ENCODE results near the gene LRRFIP1. TPM values are rescaled to one million over a fixed set of nuclear protein-coding genes. Genes with fewer than 3 reads are reported as not detected.

LRRFIP1 gene
- total and polyA plus RNA-seq, 2 of the 13 experiments (the other 11 are each of a cell fraction or from before 2014, with no cell fraction given), result 15.9 to 40.5 TPM

DNA sequence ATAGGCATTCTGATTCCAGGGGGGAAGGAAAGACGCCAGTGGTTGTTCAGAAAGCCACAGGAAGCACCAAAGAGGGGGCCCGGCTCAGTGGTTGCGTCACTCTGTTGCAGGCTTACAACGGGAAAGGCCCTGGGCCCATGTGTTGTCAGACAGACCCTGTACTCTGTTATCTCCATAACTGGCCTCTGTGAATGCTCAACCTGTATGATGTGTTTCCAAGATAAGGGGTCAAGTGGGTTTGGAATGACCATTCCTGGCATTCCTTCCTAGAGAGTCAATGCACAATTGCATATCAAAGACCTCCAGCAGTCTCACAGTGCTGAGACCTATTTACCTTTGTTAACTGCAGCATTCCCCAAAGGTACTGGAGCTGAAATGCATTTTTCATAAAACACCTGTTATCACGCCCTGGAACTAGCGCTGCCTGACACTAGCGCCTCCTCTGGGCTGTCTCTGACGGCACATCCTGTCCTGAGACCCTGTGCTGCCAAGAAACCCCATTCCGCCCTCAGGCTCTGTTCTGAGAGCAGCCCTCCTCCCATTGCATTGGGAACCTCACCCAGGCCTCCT lies 13.2 kb upstream of the LRRFIP1 start (continued):
- TF ChIP-seq, protein P1, sequence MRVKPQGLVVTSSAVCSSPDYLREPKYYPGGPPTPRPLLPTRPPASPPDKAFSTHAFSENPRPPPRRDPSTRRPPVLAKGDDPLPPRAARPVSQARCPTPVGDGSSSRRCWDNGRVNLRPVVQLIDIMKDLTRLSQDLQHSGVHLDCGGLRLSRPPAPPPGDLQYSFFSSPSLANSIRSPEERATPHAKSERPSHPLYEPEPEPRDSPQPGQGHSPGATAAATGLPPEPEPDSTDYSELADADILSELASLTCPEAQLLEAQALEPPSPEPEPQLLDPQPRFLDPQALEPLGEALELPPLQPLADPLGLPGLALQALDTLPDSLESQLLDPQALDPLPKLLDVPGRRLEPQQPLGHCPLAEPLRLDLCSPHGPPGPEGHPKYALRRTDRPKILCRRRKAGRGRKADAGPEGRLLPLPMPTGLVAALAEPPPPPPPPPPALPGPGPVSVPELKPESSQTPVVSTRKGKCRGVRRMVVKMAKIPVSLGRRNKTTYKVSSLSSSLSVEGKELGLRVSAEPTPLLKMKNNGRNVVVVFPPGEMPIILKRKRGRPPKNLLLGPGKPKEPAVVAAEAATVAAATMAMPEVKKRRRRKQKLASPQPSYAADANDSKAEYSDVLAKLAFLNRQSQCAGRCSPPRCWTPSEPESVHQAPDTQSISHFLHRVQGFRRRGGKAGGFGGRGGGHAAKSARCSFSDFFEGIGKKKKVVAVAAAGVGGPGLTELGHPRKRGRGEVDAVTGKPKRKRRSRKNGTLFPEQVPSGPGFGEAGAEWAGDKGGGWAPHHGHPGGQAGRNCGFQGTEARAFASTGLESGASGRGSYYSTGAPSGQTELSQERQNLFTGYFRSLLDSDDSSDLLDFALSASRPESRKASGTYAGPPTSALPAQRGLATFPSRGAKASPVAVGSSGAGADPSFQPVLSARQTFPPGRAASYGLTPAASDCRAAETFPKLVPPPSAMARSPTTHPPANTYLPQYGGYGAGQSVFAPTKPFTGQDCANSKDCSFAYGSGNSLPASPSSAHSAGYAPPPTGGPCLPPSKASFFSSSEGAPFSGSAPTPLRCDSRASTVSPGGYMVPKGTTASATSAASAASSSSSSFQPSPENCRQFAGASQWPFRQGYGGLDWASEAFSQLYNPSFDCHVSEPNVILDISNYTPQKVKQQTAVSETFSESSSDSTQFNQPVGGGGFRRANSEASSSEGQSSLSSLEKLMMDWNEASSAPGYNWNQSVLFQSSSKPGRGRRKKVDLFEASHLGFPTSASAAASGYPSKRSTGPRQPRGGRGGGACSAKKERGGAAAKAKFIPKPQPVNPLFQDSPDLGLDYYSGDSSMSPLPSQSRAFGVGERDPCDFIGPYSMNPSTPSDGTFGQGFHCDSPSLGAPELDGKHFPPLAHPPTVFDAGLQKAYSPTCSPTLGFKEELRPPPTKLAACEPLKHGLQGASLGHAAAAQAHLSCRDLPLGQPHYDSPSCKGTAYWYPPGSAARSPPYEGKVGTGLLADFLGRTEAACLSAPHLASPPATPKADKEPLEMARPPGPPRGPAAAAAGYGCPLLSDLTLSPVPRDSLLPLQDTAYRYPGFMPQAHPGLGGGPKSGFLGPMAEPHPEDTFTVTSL (CRISPR knock-in tag; IDR thresholded peaks at IDR 0.05; ENCODE audit: borderline replicate concordance), result peak; percentile 96
- no peak for TF ChIP-seq PRMT3 (CRISPR knock-in tag; IDR thresholded peaks at IDR 0.05; ENCODE audit: borderline replicate concordance, low read depth)
- TF ChIP-seq, protein P2, sequence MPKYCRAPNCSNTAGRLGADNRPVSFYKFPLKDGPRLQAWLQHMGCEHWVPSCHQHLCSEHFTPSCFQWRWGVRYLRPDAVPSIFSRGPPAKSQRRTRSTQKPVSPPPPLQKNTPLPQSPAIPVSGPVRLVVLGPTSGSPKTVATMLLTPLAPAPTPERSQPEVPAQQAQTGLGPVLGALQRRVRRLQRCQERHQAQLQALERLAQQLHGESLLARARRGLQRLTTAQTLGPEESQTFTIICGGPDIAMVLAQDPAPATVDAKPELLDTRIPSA (CRISPR knock-in tag; IDR thresholded peaks at IDR 0.05; ENCODE audit: borderline replicate concordance), result no peak
- TF ChIP-seq ZBTB21 (CRISPR knock-in tag; IDR thresholded peaks at IDR 0.05), result peak; percentile 81
- peak; percentile 100 for TF ChIP-seq TEAD3 (CRISPR knock-in tag; optimal IDR thresholded peaks at IDR 0.05; ENCODE audit: borderline replicate concordance)
- no peak for TF ChIP-seq ISX (CRISPR knock-in tag; conservative IDR thresholded peaks at IDR 0.05)
- TF ChIP-seq ZNF292 (CRISPR knock-in tag; IDR thresholded peaks at IDR 0.05; ENCODE audit: borderline replicate concordance, low read depth), result peak; percentile 84
- TF ChIP-seq SP140L (CRISPR knock-in tag; IDR thresholded peaks at IDR 0.05; ENCODE audit: borderline replicate concordance), result 0 out of 2 replicates have a peak, but pooled peaks have one; percentile 53
- TF ChIP-seq ZNF441 (CRISPR knock-in tag; IDR thresholded peaks at IDR 0.05; ENCODE audit: borderline replicate concordance), result peak; percentile 55; the same call in 1 of the 2 replicates
- no peak for TF ChIP-seq SRSF9 (IDR thresholded peaks at IDR 0.05; ENCODE audit: borderline replicate concordance, insufficient read depth, low read depth, low read length, poor library complexity, severe bottlenecking)
- TF ChIP-seq, protein P3, sequence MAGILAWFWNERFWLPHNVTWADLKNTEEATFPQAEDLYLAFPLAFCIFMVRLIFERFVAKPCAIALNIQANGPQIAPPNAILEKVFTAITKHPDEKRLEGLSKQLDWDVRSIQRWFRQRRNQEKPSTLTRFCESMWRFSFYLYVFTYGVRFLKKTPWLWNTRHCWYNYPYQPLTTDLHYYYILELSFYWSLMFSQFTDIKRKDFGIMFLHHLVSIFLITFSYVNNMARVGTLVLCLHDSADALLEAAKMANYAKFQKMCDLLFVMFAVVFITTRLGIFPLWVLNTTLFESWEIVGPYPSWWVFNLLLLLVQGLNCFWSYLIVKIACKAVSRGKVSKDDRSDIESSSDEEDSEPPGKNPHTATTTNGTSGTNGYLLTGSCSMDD (CRISPR knock-in tag; IDR thresholded peaks at IDR 0.05), result no peak
- TF ChIP-seq, protein P4, sequence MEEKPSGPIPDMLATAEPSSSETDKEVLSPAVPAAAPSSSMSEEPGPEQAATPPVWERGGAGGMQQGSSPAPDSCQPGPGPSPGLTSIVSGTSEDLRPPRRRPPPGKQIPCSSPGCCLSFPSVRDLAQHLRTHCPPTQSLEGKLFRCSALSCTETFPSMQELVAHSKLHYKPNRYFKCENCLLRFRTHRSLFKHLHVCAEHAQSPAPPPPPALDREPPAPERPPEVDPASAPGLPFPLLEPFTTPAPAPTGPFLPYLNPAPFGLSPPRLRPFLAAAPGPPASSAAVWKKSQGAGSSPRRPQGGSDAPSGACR (CRISPR knock-in tag; IDR thresholded peaks at IDR 0.05), result peak; percentile 92
- no peak for TF ChIP-seq SP1 (IDR thresholded peaks at IDR 0.05)
- peak; percentile 78 for TF ChIP-seq SP1 (CRISPR knock-in tag; IDR thresholded peaks at IDR 0.05)
- TF ChIP-seq ZNF235 (CRISPR knock-in tag; IDR thresholded peaks at IDR 0.05; ENCODE audit: borderline replicate concordance), result no peak
- TF ChIP-seq, protein P5, sequence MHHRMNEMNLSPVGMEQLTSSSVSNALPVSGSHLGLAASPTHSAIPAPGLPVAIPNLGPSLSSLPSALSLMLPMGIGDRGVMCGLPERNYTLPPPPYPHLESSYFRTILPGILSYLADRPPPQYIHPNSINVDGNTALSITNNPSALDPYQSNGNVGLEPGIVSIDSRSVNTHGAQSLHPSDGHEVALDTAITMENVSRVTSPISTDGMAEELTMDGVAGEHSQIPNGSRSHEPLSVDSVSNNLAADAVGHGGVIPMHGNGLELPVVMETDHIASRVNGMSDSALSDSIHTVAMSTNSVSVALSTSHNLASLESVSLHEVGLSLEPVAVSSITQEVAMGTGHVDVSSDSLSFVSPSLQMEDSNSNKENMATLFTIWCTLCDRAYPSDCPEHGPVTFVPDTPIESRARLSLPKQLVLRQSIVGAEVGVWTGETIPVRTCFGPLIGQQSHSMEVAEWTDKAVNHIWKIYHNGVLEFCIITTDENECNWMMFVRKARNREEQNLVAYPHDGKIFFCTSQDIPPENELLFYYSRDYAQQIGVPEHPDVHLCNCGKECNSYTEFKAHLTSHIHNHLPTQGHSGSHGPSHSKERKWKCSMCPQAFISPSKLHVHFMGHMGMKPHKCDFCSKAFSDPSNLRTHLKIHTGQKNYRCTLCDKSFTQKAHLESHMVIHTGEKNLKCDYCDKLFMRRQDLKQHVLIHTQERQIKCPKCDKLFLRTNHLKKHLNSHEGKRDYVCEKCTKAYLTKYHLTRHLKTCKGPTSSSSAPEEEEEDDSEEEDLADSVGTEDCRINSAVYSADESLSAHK (CRISPR knock-in tag; IDR thresholded peaks at IDR 0.05; ENCODE audit: borderline replicate concordance), result no peak
- TF ChIP-seq ZNF546 (CRISPR knock-in tag; conservative IDR thresholded peaks at IDR 0.05), result no peak
- TF ChIP-seq MIXL1 (CRISPR knock-in tag; IDR thresholded peaks at IDR 0.05), result peak; percentile 94
- TF ChIP-seq SNAI1 (CRISPR knock-in tag; IDR thresholded peaks at IDR 0.05; ENCODE audit: borderline replicate concordance), result peak; percentile 87; the same call in 1 of the 2 replicates

Measured in HepG2 (cell line).